ENCODE results near the gene SSU72. TPM values are rescaled to one million over a fixed set of nuclear protein-coding genes. Genes with fewer than 3 reads are reported as not detected.

SSU72 gene
- total RNA-seq, 1 experiment from 2014 or later, result 96.2 TPM

DNA sequence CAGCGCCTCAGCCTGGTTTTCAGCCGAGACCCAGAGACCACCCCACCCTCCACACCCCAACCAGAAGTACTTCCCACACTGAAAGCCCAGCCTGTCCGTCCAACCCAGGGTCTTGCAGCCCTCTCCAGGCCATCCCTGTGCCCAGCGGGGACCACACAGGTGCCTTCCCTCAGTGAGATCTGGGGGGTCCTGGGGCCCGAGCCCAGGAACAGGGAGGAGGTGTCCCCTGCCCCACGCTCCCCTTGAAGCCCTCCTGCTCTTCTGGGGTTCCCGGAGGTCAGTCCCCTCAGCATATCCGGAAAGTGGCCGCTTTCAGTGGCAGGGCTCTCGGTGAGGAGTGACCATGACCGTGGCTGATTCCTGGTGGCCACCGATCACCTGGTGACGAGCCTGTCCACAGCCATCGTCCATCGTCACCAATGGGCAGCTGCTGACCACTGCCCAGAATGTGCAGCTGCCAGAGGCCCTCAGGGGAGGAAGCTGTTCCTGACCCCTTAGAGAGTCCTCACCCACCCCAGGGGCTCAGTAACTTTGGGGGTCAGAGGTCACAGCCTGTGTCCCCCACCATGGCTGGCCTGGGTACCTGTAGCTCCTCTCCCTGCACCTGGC, 37.6 kb downstream of the SSU72 start:
- intact Hi-C loops (cut with micrococcal nuclease; ENCODE audit: unreplicated experiment), result no loop called here
- Mint-ChIP-seq H3K9me3 (ENCODE audit: unreplicated experiment) (no peaks in the 10 kb centered on the region), H3K4me1 (ENCODE audit: low read depth, unreplicated experiment) (no peaks in the 10 kb centered on the region), H3K4me3 (ENCODE audit: unreplicated experiment) (no peak overlapping the region), H3K27ac (ENCODE audit: unreplicated experiment) (no peak overlapping the region), H3K27me3 (ENCODE audit: insufficient read depth, unreplicated experiment) (no peaks in the 10 kb centered on the region), H3K36me3 (ENCODE audit: insufficient read depth, unreplicated experiment) (peaks cover 47% of the 10 kb centered on the region)
- no peaks in the 10 kb centered on the region for H3K9me3 ChIP-seq
- POLR2A ChIA-PET, result no interaction called here
- DNase-seq, result no peak
- BruUV-seq (replicated peaks), result no TSS peak
- H3K4me1 ChIP-seq, result no peaks in the 10 kb centered on the region
- no peaks in the 10 kb centered on the region for H3K27me3 ChIP-seq (replicated peaks; ENCODE audit: control insufficient read depth, insufficient read depth, low read length)
- H3K4me3 ChIP-seq (ENCODE audit: low read depth, low read length), result no peak overlapping the region
- CTCF ChIA-PET, result no interaction called here
- TF ChIP-seq, protein P1, sequence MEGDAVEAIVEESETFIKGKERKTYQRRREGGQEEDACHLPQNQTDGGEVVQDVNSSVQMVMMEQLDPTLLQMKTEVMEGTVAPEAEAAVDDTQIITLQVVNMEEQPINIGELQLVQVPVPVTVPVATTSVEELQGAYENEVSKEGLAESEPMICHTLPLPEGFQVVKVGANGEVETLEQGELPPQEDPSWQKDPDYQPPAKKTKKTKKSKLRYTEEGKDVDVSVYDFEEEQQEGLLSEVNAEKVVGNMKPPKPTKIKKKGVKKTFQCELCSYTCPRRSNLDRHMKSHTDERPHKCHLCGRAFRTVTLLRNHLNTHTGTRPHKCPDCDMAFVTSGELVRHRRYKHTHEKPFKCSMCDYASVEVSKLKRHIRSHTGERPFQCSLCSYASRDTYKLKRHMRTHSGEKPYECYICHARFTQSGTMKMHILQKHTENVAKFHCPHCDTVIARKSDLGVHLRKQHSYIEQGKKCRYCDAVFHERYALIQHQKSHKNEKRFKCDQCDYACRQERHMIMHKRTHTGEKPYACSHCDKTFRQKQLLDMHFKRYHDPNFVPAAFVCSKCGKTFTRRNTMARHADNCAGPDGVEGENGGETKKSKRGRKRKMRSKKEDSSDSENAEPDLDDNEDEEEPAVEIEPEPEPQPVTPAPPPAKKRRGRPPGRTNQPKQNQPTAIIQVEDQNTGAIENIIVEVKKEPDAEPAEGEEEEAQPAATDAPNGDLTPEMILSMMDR (IDR thresholded peaks at IDR 0.05; ENCODE audit: insufficient read depth in 1 of 2, low read depth in 1 of 2, low read length in 1 of 2, severe bottlenecking in 1 of 2, unreplicated experiment in 1 of 2), result no peak
- H3K36me3 ChIP-seq (ENCODE audit: control insufficient read depth, insufficient read depth, low read length), result no peaks in the 10 kb centered on the region

DNA sequence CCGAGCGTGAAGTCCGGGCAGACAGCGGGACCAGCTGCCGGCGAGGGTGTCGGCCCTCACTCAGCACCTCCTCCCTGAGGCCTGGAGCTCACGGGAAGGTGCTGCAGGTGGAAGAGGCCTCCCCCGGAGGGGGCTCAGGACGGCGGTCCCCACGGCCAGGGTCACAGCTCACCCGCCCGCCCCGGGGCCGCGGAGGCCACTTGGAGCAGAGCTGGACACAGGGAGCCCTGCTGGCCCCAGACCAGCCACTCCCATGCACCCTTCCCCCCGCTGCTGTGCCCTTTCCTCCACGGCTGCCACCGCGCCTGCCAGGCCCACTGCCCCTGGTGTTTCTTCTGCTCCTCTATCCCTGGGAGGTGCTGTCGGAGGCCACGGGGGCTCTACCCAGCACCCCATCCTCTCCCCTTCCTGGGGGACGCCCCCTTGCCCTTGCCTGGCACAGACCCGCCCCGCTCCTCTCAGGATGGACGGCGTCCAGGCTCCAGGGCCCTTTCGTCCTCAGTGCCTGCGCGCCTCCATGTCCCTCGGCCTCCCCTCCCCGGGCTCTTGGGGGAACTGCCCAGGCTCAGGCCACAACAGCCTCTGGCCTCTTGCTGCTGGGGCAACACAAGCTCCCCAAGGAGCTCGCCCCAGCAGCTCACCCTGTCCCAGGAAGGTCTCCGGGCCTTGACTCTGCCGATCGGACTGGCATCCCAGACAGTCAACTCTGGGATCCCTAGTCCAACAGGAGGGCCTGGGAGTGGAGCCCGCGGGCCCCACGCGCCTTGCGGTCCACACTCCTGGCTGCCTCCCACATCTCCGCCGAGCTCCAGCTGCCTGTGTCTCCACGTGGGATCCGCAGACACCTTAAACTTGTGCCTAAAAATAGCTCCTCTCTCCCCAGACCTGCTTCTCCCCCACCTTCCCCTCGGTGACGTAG, 38.4 kb downstream of the SSU72 start:
- no peaks in the 10 kb centered on the region for H3K4me1 Mint-ChIP-seq (ENCODE audit: low read depth, unreplicated experiment)
- Histone ChIP-seq H3K4me3 (ENCODE audit: low read depth, low read length) (no peak overlapping the region), H3K27me3 (replicated peaks; ENCODE audit: control insufficient read depth, insufficient read depth, low read length) (no peaks in the 10 kb centered on the region), H3K36me3 (ENCODE audit: control insufficient read depth, insufficient read depth, low read length) (no peaks in the 10 kb centered on the region), H3K9me3 (no peaks in the 10 kb centered on the region), H3K4me1 (no peaks in the 10 kb centered on the region)
- H3K4me3 Mint-ChIP-seq (ENCODE audit: unreplicated experiment), result no peak overlapping the region
- ChIA-PET POLR2A (no interaction called here), CTCF (no interaction called here)
- H3K27ac Mint-ChIP-seq (ENCODE audit: unreplicated experiment), result no peak overlapping the region
- BruUV-seq (replicated peaks), result no TSS peak
- TF ChIP-seq, protein P1 (IDR thresholded peaks at IDR 0.05; ENCODE audit: insufficient read depth in 1 of 2, low read depth in 1 of 2, low read length in 1 of 2, severe bottlenecking in 1 of 2, unreplicated experiment in 1 of 2), result no peak
- no peaks in the 10 kb centered on the region for H3K9me3 Mint-ChIP-seq (ENCODE audit: unreplicated experiment)
- intact Hi-C loops (cut with micrococcal nuclease; ENCODE audit: unreplicated experiment), result no loop called here
- peaks cover 47% of the 10 kb centered on the region for H3K36me3 Mint-ChIP-seq (ENCODE audit: insufficient read depth, unreplicated experiment)
- DNase-seq, result no peak
- H3K27me3 Mint-ChIP-seq (ENCODE audit: insufficient read depth, unreplicated experiment), result no peaks in the 10 kb centered on the region

DNA sequence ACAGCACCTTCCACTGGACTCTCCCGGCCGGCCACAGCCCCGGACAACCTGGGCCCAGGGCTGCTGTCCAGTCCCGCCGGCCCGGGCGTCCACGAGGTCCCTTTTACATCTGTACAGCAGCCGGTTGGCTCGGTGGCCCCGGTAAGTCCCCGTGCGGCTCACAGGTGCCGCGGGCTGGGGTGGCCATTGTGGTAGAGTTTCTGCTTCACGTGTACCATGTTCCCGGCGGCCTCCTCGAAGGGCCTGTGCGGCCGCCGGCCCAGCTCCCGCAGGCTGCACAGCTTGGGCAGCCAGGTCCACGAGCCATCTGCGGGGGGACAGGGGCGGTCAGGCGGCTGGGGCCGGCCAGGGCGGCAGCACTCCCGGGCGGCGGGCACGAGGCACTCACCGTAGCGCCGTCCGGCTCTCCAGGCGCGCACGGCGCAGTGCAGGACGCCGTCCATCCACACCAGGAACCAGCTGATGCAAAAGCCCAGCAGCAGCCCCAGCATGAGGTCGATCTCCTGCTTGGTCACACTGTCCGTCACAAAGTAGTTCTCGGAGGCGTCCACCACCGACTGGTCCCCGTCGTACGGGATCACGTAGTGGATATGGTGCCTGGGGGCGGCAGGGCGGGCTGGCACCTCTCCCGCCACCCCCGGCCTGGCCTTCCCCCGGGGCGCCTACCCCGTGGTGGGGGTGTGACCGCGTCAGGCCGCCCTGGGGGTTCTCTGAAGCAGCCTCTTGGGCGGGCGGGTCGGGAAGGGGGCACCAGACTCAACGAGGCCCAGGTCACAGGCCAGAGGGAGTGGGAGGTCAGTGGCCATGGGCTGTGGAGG, 39.3 kb downstream of the SSU72 start:
- TF ChIP-seq, protein P1 (IDR thresholded peaks at IDR 0.05; ENCODE audit: insufficient read depth in 1 of 2, low read depth in 1 of 2, low read length in 1 of 2, severe bottlenecking in 1 of 2, unreplicated experiment in 1 of 2), result no peak
- H3K4me1 Mint-ChIP-seq (ENCODE audit: low read depth, unreplicated experiment), result no peaks in the 10 kb centered on the region
- H3K27me3 Mint-ChIP-seq (ENCODE audit: insufficient read depth, unreplicated experiment), result no peaks in the 10 kb centered on the region
- POLR2A ChIA-PET, result no interaction called here
- H3K36me3 Mint-ChIP-seq (ENCODE audit: insufficient read depth, unreplicated experiment), result peaks cover 53% of the 10 kb centered on the region
- Histone ChIP-seq H3K4me1 (no peaks in the 10 kb centered on the region), H3K4me3 (ENCODE audit: low read depth, low read length) (no peak overlapping the region), H3K36me3 (ENCODE audit: control insufficient read depth, insufficient read depth, low read length) (no peaks in the 10 kb centered on the region), H3K27me3 (replicated peaks; ENCODE audit: control insufficient read depth, insufficient read depth, low read length) (no peaks in the 10 kb centered on the region), H3K9me3 (no peaks in the 10 kb centered on the region)
- CTCF ChIA-PET, result no interaction called here
- H3K9me3 Mint-ChIP-seq (ENCODE audit: unreplicated experiment), result no peaks in the 10 kb centered on the region
- H3K4me3 Mint-ChIP-seq (ENCODE audit: unreplicated experiment), result no peak overlapping the region
- no peak overlapping the region for H3K27ac Mint-ChIP-seq (ENCODE audit: unreplicated experiment)
- intact Hi-C loops (cut with micrococcal nuclease; ENCODE audit: unreplicated experiment), result no loop called here
- BruUV-seq (replicated peaks), result no TSS peak
- no peak for DNase-seq

Measured in Caco-2 (cell line).